GM12891 (cell line): Measurements from ENCODE around the gene CDK8.

Experiments
- POLR2A ChIP-seq: IDR thresholded peaks from 2 replicates; pipeline ENCODE4 v1.6.1; 2011; ENCODE audit warnings: low read depth, low read length, control low read depth
- POLR2AphosphoS5 ChIP-seq: IDR thresholded peaks from 2 replicates; pipeline ENCODE4 v1.6.1; 2011; ENCODE audit warnings: low read depth, low read length, control low read depth
- TAF1 ChIP-seq: IDR thresholded peaks from 2 replicates; pipeline ENCODE4 v1.6.1; 2011; ENCODE audit warnings: low read depth, low read length, control low read depth

GRCh38 chr13:26325876-26326275 is 71.9 kb downstream of the CDK8 start:
- TF ChIP-seq POLR2A (no peak), POLR2AphosphoS5 (no peak), TAF1 (no peak)
